Transverse colon (tissue), 4 donors: ENCODE measurements around the gene PIK3AP1. TPM values are rescaled to one million over a fixed set of nuclear protein-coding genes. Genes with fewer than 3 reads are reported as not detected.

Experiments used
- DNase-seq: peaks from one replicate; pipeline ENCODE4 v3.0.0-alpha.2; 2019
- H3K27ac ChIP-seq, 4 donors: fragments of 200-600 bp; sonication (generic); 2 replicates each; pipeline ENCODE4 v1.5.1; 2016 to 2018; ENCODE audit warnings: inconsistent platforms in 4 of 4
- H3K27me3 ChIP-seq: fragments of 200-600 bp; sonication (generic); 2 replicates; pipeline ENCODE4 v1.5.1; 2017; ENCODE audit warnings: inconsistent platforms
- H3K36me3 ChIP-seq, 4 donors: fragments of 200-600 bp; sonication (generic); 2 replicates each; pipeline ENCODE4 v1.5.1; 2017 to 2019; ENCODE audit warnings: inconsistent platforms in 4 of 4
- H3K4me1 ChIP-seq, 4 donors: fragments of 200-600 bp; sonication (generic); 2 replicates each; pipeline ENCODE4 v1.5.1; 2017 to 2020; ENCODE audit warnings: inconsistent platforms in 4 of 4
- H3K4me3 ChIP-seq, 4 donors: fragments of 200-600 bp; sonication (generic); 1 replicate in 1 of 4; 2 replicates in 3 of 4; pipeline versions ENCODE4 v1.5.1 to v1.6.1; 2017 to 2019; ENCODE audit warnings: inconsistent platforms in 4 of 4
- H3K9me3 ChIP-seq, 2 donors: fragments of 200-600 bp; sonication (generic); 2 replicates each; pipeline ENCODE4 v1.5.1; 2017 to 2019; ENCODE audit warnings: inconsistent platforms in 2 of 2
- CTCF ChIP-seq, 5 experiments: fragments of 200-600 bp in 3 of 5; fragments of 450-650 bp in 2 of 5; sonication (generic) in 3 of 5; IDR thresholded peaks; 1 replicate in 2 of 5; 2 replicates in 3 of 5; pipeline ENCODE4 v1.5.1; 2016 to 2017; ENCODE audit warnings: antibody characterized with exemption in 5 of 5, inconsistent platforms in 3 of 5, mild to moderate bottlenecking in 2 of 5, moderate library complexity in 1 of 5
- EP300 ChIP-seq: sonication (generic); formaldehyde crosslinking; IDR thresholded peaks from one replicate; pipeline ENCODE4 v1.6.1; 2017; ENCODE audit warnings: antibody characterized with exemption, low read depth
- POLR2A ChIP-seq: fragments of 450-650 bp; IDR thresholded peaks from one replicate; pipeline ENCODE4 v1.6.1; 2016; ENCODE audit warnings: antibody characterized with exemption, mild to moderate bottlenecking, moderate library complexity
- POLR2AphosphoS5 ChIP-seq, 3 donors: sonication (generic); formaldehyde crosslinking; IDR thresholded peaks; one replicate each; pipeline ENCODE4 v1.6.1; 2016; ENCODE audit warnings: antibody characterized with exemption in 3 of 3
- WGBS, 2 donors: methylation state at CpG; one replicate each; pipeline ENCODE4 v1.1.5; 2018; ENCODE audit warnings: low coverage in 1 of 2; 5-methylcytosine and 5-hydroxymethylcytosine counted together
- in situ Hi-C, 4 donors: fragments of 200-750 bp; cut with MboI; loops; one replicate each; pipeline versions ENCODE4 v1.15.0 to v1.15.1; 2017; ENCODE audit warnings: low sequenced_read_pairs in 3 of 4, low pct_ligation_motif_present in 1 of 4, low pct_unique_long_range_greater_than_20kb in 1 of 4
- intact Hi-C: fragments of 100-400 bp; cut with DNase I; formaldehyde crosslinking; loops from one replicate; pipeline ENCODE4 v1.15.1; 2023; ENCODE audit warnings: low total_unique reads
- total RNA-seq, 4 donors: library from RNA; depleted of rRNA; stranded (reverse); fragments of >200 nt; gene quantifications; one replicate each; pipeline ENCODE4 v1.1.0, GENCODE V29; 2016

The PIK3AP1 gene
- total RNA-seq, 4 donors from 2014 or later = 6.4 to 42.6 (median 16.3) TPM

- Histone ChIP-seq H3K36me3 (no peaks in the 10 kb centered on the region), H3K27ac (no peak overlapping the region), H3K27me3 (no peaks in the 10 kb centered on the region), H3K4me1 (peaks cover 0 to 11% (median 0%) of the 10 kb centered on the region in 4 donors), H3K4me3 (no peak overlapping the region), H3K9me3 (no peaks in the 10 kb centered on the region)
- TF ChIP-seq CTCF (IDR thresholded peaks at IDR 0.05) = no peak
- TF ChIP-seq POLR2AphosphoS5 (IDR thresholded peaks at IDR 0.05) = no peak
- TF ChIP-seq POLR2A = no peak
- no peak for TF ChIP-seq EP300
- 80 to 82% methylated on average over 6 to 12 of the region's 12 CpGs for WGBS, 2 donors
- in situ Hi-C loops (loop anchor here in 3 of 4 donors (10.0 to 25.0 kb wide), 3 partner anchors 196 to 393 kb away; partner anchors contain the start of gene LCOR (in 1 of the 3)), intact Hi-C loops (no loop called here)
- no peak for DNase-seq
Observed at GRCh38 chr10:96641396-96642295, 78.7 kb downstream of the PIK3AP1 start.

GRCh38 chr10:96639899-96640298, 80.4 kb downstream of the PIK3AP1 start:
- in situ Hi-C loops (loop anchor here in 3 of 4 donors (10.0 to 25.0 kb wide), 3 partner anchors 197 to 395 kb away; partner anchors contain the start of gene LCOR (in 1 of the 3)), intact Hi-C loops (no loop called here)
- H3K9me3 ChIP-seq = no peaks in the 10 kb centered on the region
- no peak overlapping the region for H3K27ac ChIP-seq
- no peaks in the 10 kb centered on the region for H3K36me3 ChIP-seq
- TF ChIP-seq CTCF (IDR thresholded peaks at IDR 0.05) (no peak), POLR2AphosphoS5 (IDR thresholded peaks at IDR 0.05) (no peak), POLR2A (no peak), EP300 (no peak)
- no peak overlapping the region for H3K4me3 ChIP-seq
- DNase-seq = no peak
- H3K4me1 ChIP-seq = peaks cover 0 to 17% (median 2%) of the 10 kb centered on the region in 4 donors
- WGBS, 2 donors = 56 to 82% methylated on average over 3 to 4 of the region's 4 CpGs
- no peaks in the 10 kb centered on the region for H3K27me3 ChIP-seq

GRCh38 chr10:96638696-96639095, 81.6 kb downstream of the PIK3AP1 start:
- Histone ChIP-seq H3K27ac (no peak overlapping the region), H3K9me3 (no peaks in the 10 kb centered on the region), H3K27me3 (no peaks in the 10 kb centered on the region), H3K4me1 (peaks cover 0 to 20% (median 2%) of the 10 kb centered on the region in 4 donors), H3K4me3 (no peak overlapping the region), H3K36me3 (no peaks in the 10 kb centered on the region)
- intact Hi-C loops = no loop called here
- in situ Hi-C loops = loop anchor here in 2 of 4 donors (25.0 kb wide), 2 partner anchors 199 to 374 kb away; partner anchors contain the start of gene LCOR (in 1 of the 2)
- no peak for DNase-seq
- TF ChIP-seq POLR2AphosphoS5 (IDR thresholded peaks at IDR 0.05) = no peak
- TF ChIP-seq CTCF (IDR thresholded peaks at IDR 0.05) = no peak
- no peak for TF ChIP-seq POLR2A
- TF ChIP-seq EP300 = no peak
- WGBS, 2 donors = 89 to 92% methylated on average over 6 of the region's 6 CpGs

- H3K36me3 ChIP-seq = no peaks in the 10 kb centered on the region
- H3K27me3 ChIP-seq = no peaks in the 10 kb centered on the region
- TF ChIP-seq POLR2AphosphoS5 (IDR thresholded peaks at IDR 0.05) (no peak), POLR2A (no peak), CTCF (IDR thresholded peaks at IDR 0.05) (no peak), EP300 (no peak)
- 67 to 84% methylated on average over 2 to 3 of the region's 3 CpGs for WGBS, 2 donors
- H3K27ac ChIP-seq = no peak overlapping the region
- DNase-seq = no peak
- peaks cover 0 to 25% (median 3%) of the 10 kb centered on the region in 4 donors for H3K4me1 ChIP-seq
- in situ Hi-C loops = loop anchor here in 2 of 4 donors (25.0 kb wide), 2 partner anchors 199 to 374 kb away; partner anchors contain the start of gene LCOR (in 1 of the 2)
- H3K9me3 ChIP-seq = no peaks in the 10 kb centered on the region
- H3K4me3 ChIP-seq = no peak overlapping the region
- intact Hi-C loops = no loop called here
Observed at GRCh38 chr10:96638120-96638519, 82.2 kb downstream of the PIK3AP1 start.
